UCSD-AML1 (cell line): Measurements from ENCODE around the gene PFDN6.
"Not testable (repeated sequence)": the region's sequence is repeated elsewhere in the genome, so short reads cannot be mapped to it uniquely, and the experiment has no call there.

ENCODE experiments used
- DNase-seq: peaks from one replicate; lab custom pipeline; 2025; ENCODE audit not compliant: unreplicated experiment; lab: John Stamatoyannopoulos, UW

PFDN6 gene

GRCh38 chr6:33273129-33273923, 16.1 kb upstream of the PFDN6 start:
- no peak for DNase-seq

- DNase-seq = no peak
Observed at GRCh38 chr6:33273924-33274902, 15.2 kb upstream of the PFDN6 start.

GRCh38 chr6:33275795-33276580, 13.4 kb upstream of the PFDN6 start:
- DNase-seq = not testable (repeated sequence)

- DNase-seq = no peak
Observed at GRCh38 chr6:33276581-33276863, 12.9 kb upstream of the PFDN6 start.

GRCh38 chr6:33276864-33277662, 12.3 kb upstream of the PFDN6 start, which contains the start of gene B3GALT4:
Gene B3GALT4 (plus strand): TSS chr6:33277123. CDS start chr6:33277420, 297 bp downstream.
- peak; percentile 86 for DNase-seq

DNA sequence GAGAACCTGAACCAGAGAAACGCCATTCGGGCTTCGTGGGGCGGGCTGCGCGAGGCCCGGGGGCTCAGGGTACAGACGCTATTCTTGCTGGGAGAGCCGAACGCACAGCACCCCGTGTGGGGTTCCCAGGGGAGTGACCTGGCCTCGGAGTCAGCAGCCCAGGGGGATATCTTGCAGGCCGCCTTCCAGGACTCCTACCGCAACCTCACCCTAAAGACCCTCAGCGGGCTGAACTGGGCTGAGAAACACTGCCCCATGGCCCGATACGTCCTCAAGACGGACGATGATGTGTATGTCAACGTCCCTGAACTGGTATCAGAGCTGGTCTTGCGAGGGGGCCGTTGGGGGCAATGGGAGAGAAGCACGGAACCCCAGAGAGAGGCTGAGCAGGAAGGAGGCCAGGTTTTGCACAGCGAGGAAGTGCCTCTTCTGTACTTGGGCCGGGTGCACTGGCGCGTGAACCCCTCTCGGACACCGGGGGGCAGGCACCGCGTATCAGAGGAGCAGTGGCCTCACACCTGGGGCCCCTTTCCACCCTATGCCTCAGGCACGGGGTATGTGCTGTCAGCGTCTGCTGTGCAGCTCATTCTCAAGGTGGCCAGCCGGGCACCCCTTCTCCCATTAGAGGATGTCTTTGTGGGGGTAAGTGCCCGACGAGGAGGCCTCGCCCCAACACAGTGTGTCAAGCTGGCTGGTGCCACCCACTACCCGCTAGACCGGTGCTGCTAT, 11.6 kb upstream of the PFDN6 start:
- peak; percentile 37 for DNase-seq

DNA sequence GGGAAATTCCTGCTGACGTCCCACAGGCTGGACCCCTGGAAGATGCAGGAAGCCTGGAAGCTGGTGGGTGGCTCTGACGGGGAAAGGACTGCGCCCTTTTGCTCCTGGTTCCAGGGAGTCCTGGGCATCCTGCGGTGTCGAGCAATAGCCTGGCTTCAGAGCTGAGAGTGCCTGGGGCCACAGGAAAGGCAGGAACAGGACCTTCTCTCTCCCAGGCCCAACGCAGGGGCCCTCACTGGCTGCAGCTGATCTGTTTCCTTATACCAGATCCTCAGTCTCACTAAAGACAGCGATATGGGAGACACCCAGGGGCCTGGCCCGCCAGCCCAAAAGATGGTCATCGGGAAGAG, 11.0 kb upstream of the PFDN6 start:
- DNase-seq = no peak

DNA sequence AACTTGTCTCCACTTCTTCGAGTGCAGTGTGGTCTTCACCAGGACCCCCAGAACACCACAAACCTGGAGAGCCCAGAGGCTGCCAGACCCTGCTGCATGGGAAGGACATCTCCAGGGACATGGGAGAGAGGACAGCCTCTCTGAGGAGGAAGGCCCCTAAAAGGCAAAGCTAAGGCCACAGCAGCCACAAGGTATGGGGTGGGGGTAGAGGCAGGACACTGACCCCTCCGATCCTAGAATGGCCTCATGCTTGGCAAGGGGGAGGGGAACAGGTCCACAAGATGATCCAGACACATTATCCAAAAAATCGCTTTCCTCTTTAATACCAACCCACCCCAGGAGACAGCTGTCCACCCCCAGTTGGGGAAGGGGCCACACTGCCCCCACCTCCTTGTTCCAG, 10.6 kb upstream of the PFDN6 start:
- no peak for DNase-seq

DNA sequence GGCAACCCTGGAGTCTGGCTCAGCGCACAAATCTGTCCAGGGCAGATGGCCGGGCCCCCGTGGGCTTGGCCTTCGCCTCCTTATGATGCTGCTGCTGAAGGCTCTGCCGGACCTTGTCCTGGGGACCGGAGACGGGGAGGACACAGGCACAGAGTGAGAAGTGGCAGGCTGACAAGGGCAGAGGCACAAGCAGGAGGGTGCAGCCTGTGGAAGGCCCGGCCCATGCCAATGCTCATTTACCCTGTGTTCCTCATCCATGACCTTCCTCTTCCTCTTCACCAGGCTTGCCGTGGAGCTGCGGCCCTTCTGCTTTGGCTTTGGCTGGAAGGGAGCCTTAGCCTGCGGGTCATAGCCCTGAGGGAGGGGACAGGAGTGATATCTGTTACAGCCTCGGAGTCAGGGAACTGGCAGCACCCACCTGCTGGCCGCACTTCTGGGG, 10.1 kb upstream of the PFDN6 start:
- no peak for DNase-seq

DNA sequence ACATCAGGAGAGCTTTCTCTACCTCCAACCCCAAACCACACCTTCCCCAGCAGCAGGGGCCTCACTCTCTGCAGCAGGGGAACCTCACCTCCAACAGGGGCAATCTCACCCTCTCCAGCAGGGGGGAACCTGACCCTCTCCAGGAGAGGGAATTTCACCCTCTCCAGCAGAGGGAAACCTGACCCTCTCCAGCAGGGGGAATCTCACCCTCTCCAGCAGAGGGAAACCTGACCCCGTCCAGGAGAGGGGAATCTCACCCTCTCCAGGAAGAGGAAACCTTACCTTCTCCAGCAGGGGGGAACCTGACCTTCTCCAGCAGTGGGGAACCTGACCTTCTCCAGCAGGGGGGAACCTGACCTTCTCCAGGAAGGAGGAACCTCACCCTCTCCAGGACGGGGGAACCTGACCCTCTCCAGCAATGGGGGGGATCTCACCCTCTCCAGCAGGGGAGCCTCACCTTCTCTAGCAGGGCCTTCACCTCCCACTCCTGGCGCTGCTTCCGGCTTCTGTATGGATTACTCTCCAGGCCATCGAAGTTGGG, 9.4 kb upstream of the PFDN6 start:
- peak; percentile 67 for DNase-seq

DNA sequence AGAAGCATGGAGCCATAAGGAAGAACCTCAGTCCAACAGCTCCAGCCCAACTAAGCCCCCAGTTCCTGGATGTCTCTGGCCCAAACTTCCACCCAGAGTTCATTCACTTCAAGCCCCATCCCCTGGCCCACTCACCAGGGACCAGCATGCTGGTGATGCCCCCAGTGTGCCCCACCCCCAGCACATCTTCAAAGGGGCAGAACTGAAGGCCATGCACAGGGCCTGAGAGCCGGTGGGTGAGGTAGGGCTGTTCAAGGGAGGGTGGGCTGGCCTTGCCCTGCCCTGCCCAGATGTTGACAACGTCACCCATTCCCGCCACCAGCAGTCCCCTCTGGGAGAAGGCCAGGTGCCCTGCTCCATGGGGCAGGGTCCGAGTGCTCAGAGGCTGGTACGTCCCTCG, 8.9 kb upstream of the PFDN6 start:
- no peak for DNase-seq

DNA sequence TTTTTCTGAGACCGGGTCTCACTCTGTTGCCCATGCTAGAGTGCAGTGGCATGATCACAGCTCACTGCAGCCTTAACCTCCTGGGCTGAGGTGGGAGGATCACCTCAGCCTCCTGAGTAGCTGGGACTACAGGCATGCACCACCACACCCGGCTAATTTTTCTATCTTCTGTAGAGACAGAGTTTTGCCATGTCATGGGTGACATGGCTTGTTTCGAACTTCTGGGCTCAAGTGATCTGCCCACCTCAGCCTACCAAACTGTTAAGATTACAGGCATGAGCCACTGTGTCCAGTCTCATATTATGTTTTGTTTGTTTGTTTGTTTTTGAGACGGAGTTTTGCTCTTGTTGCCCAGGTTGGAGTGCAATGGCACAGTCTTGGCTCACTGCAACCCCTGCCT, 4.2 kb upstream of the PFDN6 start:
- not testable (repeated sequence) for DNase-seq

DNA sequence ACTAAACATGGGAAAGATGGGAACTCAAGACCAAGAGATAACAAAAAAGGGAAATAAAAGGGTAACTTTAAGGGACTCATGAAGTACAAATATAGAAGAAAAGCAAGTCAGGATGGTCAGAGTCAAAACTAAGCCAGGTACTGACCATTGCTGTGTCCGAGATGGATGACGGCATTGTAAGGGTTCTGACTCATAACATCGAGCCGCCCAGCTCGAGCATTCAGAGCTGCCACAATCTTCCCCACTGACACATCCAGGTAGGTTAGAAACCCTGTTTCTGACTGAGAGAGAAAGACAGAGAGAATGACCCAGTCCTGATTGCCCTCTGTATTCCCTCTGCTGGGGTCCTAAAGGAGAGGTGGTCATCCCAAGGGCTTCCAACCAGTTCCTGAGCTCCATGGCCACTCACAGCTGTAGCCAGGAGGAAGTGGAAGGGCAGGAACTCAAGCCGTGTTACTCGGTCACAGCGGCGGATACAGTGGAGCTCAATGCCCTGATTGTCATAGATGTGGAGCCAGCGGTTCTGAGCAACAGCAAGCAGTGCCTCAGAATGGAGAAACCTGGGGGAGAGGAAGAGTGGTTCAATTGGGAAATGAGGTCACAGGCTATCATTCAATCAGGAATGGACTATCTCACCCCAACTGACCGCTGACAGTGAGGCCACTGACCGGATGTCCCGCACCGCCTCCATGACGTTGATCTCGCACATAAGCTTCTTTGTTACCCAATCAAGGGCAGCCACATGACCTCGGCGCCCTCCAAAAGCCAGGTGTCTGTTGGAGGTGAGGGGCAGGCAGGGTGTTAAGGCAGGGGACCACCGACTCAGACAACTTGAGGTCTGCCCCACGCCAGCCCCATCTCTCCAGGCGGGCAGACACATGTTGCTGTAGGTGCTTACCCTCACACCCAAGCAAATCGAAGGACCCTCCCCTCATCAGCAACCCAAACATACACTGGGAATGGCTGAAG, 2.2 kb upstream of the PFDN6 start:
- no peak for DNase-seq

DNA sequence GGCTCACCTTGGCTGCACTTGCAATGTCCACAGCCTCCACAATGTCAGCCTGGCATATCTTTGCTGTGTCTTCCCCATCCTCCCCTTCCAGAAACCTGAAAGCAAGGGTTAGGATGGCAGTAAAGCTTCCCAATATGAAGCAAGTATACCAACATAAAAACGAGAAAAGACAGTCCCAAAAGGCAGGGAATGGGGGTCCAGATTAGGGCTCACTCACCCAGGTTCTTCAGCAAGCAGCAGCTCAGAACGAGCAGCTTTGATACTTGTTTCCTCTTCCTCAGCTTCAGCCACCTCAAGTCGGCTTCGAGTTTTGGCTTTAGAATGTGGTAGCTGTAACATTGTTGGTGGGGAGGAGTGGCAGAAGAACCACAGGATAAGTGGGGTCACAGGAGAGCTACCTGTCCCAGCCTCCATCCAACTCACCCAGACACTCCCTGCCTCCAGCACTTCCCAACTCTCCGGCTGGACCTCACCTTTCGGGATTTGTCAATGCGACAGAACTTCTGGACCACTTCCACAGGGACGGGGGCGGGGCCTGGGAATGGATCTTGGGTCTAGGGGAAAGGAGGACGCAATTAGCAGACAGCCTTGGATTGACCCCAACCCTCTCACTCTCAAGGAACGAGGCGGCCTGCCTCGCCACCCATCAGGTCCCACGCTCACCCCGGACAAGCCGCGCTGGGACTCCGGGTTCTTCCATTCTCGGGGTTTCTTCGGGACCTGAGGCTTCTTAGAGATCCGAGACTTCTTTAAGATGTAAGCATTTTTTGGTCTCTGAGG, 1.1 kb upstream of the PFDN6 start:
- no peak for DNase-seq

GRCh38 chr6:33289784-33290315, 449 bp downstream of the PFDN6 start:
- DNase-seq = no peak

- DNase-seq = no peak
Observed at GRCh38 chr6:33290459-33290858, 1.1 kb downstream of the PFDN6 start.

- DNase-seq = no peak
Observed at GRCh38 chr6:33292996-33293682, 3.7 kb downstream of the PFDN6 start.
